Prostate gland (tissue), 2 donors: ENCODE results near the gene ASAH2.

Experiments used
- POLR2A ChIP-seq: fragments of 450-650 bp; IDR thresholded peaks from one replicate; pipeline ENCODE4 v1.6.1; 2016; ENCODE audit warnings: antibody characterized with exemption, mild to moderate bottlenecking
- POLR2AphosphoS5 ChIP-seq: sonication (generic); formaldehyde crosslinking; IDR thresholded peaks from one replicate; pipeline ENCODE4 v1.6.1; 2017; ENCODE audit warnings: antibody characterized with exemption
- TF ChIP-seq, protein P1 (sequence below), 4 experiments: fragments of 200-600 bp in 2 of 4; fragments of 450-650 bp in 2 of 4; sonication (generic) in 2 of 4; IDR thresholded peaks; 1 replicate in 3 of 4; 2 replicates in 1 of 4; pipeline ENCODE4 v1.5.1; 2016 to 2019; ENCODE audit warnings: antibody characterized with exemption in 4 of 4, mild to moderate bottlenecking in 2 of 4, moderate library complexity in 2 of 4

DNA sequence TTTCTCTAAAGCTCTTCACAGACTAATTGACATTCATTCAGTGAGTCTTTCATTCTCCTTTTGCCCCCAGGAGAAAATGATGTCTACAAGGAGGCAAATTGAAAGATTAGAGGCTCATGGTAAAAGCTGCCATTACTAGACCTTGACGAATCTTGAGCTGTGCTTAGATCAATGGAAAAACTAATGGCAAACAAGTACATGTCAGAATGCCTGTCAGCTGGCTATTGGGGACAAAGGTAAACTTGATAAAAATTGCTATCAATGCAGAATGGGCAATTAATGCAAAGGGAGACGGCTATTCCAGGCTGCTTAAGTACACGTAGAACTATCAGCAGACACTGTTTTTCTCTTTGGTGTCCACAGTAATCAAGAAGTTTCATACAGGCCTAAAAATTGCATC is 3.3 kb downstream of the ASAH2 start:
- TF ChIP-seq, protein P1, sequence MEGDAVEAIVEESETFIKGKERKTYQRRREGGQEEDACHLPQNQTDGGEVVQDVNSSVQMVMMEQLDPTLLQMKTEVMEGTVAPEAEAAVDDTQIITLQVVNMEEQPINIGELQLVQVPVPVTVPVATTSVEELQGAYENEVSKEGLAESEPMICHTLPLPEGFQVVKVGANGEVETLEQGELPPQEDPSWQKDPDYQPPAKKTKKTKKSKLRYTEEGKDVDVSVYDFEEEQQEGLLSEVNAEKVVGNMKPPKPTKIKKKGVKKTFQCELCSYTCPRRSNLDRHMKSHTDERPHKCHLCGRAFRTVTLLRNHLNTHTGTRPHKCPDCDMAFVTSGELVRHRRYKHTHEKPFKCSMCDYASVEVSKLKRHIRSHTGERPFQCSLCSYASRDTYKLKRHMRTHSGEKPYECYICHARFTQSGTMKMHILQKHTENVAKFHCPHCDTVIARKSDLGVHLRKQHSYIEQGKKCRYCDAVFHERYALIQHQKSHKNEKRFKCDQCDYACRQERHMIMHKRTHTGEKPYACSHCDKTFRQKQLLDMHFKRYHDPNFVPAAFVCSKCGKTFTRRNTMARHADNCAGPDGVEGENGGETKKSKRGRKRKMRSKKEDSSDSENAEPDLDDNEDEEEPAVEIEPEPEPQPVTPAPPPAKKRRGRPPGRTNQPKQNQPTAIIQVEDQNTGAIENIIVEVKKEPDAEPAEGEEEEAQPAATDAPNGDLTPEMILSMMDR (IDR thresholded peaks at IDR 0.05), result no peak
- TF ChIP-seq POLR2A (no peak), POLR2AphosphoS5 (no peak)
